ENCODE results near the gene KIF16B. TPM values are rescaled to one million over a fixed set of nuclear protein-coding genes. Genes with fewer than 3 reads are reported as not detected.

KIF16B gene
- total RNA-seq, 4 donors from 2014 or later = 16.6 to 29.6 (median 20.2) TPM

GRCh38 chr20:16362642-16363041, 210.6 kb downstream of the KIF16B start:
- H3K36me3 ChIP-seq = peaks cover 0 to 43% (median 0%) of the 10 kb centered on the region in 3 donors
- H3K9me3 ChIP-seq = no peaks in the 10 kb centered on the region
- intact Hi-C loops (cut with DNase I) = no loop called here
- 75 to 87% methylated on average over 1 of the region's 1 CpG for WGBS, 2 donors
- TF ChIP-seq CTCF (IDR thresholded peaks at IDR 0.05) (no peak), POLR2A (IDR thresholded peaks at IDR 0.05) (no peak)
- no peak overlapping the region for H3K27ac ChIP-seq
- no peak for DNase-seq
- H3K4me3 ChIP-seq = no peak overlapping the region
- H3K4me1 ChIP-seq = no peaks in the 10 kb centered on the region
- H3K27me3 ChIP-seq = no peaks in the 10 kb centered on the region

GRCh38 chr20:16360668-16361067, 212.6 kb downstream of the KIF16B start:
- Histone ChIP-seq H3K36me3 (peaks cover 0 to 32% (median 0%) of the 10 kb centered on the region in 3 donors), H3K4me3 (no peak overlapping the region), H3K4me1 (no peaks in the 10 kb centered on the region), H3K27me3 (no peaks in the 10 kb centered on the region), H3K27ac (no peak overlapping the region), H3K9me3 (no peaks in the 10 kb centered on the region)
- WGBS, 2 donors = 79 to 87% methylated on average over 5 of the region's 5 CpGs
- intact Hi-C loops (cut with DNase I) = no loop called here
- DNase-seq = no peak
- no peak for TF ChIP-seq CTCF (IDR thresholded peaks at IDR 0.05)
- no peak for TF ChIP-seq POLR2A (IDR thresholded peaks at IDR 0.05)

GRCh38 chr20:16353417-16353781, 219.8 kb downstream of the KIF16B start:
- Histone ChIP-seq H3K9me3 (no peaks in the 10 kb centered on the region), H3K27me3 (no peaks in the 10 kb centered on the region), H3K4me3 (no peak overlapping the region), H3K36me3 (peaks cover 0 to 23% (median 0%) of the 10 kb centered on the region in 3 donors), H3K4me1 (no peaks in the 10 kb centered on the region), H3K27ac (no peak overlapping the region)
- intact Hi-C loops (cut with DNase I) = no loop called here
- TF ChIP-seq CTCF (IDR thresholded peaks at IDR 0.05) (no peak), POLR2A (IDR thresholded peaks at IDR 0.05) (no peak)
- DNase-seq = no peak
- WGBS, 2 donors = 89% methylated on average over 1 of the region's 1 CpG; no CpG with 5 or more reads in 1 of the 2 donors

- intact Hi-C loops (cut with DNase I) = no loop called here
Observed at GRCh38 chr20:16352751-16353416, 220.4 kb downstream of the KIF16B start.

More at GRCh38 chr20:16352751-16353416, 220.4 kb downstream of the KIF16B start:
- TF ChIP-seq POLR2A (IDR thresholded peaks at IDR 0.05) (no peak), CTCF (IDR thresholded peaks at IDR 0.05) (no peak)
- H3K9me3 ChIP-seq = no peaks in the 10 kb centered on the region
- no peak for DNase-seq
- no peaks in the 10 kb centered on the region for H3K27me3 ChIP-seq
- WGBS, 2 donors = 91 to 92% methylated on average over 5 of the region's 5 CpGs
- peaks cover 0 to 23% (median 0%) of the 10 kb centered on the region in 3 donors for H3K36me3 ChIP-seq
- H3K4me1 ChIP-seq = no peaks in the 10 kb centered on the region
- H3K27ac ChIP-seq = no peak overlapping the region
- H3K4me3 ChIP-seq = no peak overlapping the region
